ENCODE data around the gene GRID2. TPM values are rescaled to one million over a fixed set of nuclear protein-coding genes. Genes with fewer than 3 reads are reported as not detected.

The GRID2 gene
- total RNA-seq, 1 donor from 2014 or later, result not detected

DNA sequence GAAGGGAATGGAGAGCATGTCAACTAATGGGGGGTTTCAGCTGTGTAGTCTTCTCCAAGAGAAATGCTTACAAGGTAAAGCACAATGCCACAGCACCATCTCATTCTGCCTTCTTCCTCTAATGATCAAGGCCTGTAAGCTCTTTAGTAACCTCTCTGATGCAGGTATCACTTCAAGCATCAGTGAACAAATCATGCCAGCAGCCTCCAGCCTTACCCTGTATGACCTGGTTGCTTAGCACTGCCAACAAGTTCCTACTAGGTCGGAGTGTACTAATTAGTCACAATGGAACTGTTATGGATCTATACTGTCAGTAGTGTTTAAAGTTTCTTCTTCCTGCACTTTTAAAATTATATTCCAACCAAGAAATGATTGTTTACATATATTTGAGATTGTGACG is 197.7 kb downstream of the GRID2 start:
- H3K4me1 ChIP-seq, result no peaks in the 10 kb centered on the region
- no peak for DNase-seq (ENCODE audit: extremely low spot score in 2 of 2)
- H3K4me3 ChIP-seq, result no peak overlapping the region
- intact Hi-C loops (cut with DNase I), result no loop called here
- no peaks in the 10 kb centered on the region for H3K27me3 ChIP-seq
- no peaks in the 10 kb centered on the region for H3K36me3 ChIP-seq
- no peaks in the 10 kb centered on the region for H3K9me3 ChIP-seq
- no peak overlapping the region for H3K27ac ChIP-seq
- TF ChIP-seq POLR2A (IDR thresholded peaks at IDR 0.05), result no peak
- TF ChIP-seq POLR2AphosphoS5 (IDR thresholded peaks at IDR 0.05; ENCODE audit: insufficient read depth in 1 of 2, low read depth in 1 of 2), result no peak
- TF ChIP-seq, protein P1, sequence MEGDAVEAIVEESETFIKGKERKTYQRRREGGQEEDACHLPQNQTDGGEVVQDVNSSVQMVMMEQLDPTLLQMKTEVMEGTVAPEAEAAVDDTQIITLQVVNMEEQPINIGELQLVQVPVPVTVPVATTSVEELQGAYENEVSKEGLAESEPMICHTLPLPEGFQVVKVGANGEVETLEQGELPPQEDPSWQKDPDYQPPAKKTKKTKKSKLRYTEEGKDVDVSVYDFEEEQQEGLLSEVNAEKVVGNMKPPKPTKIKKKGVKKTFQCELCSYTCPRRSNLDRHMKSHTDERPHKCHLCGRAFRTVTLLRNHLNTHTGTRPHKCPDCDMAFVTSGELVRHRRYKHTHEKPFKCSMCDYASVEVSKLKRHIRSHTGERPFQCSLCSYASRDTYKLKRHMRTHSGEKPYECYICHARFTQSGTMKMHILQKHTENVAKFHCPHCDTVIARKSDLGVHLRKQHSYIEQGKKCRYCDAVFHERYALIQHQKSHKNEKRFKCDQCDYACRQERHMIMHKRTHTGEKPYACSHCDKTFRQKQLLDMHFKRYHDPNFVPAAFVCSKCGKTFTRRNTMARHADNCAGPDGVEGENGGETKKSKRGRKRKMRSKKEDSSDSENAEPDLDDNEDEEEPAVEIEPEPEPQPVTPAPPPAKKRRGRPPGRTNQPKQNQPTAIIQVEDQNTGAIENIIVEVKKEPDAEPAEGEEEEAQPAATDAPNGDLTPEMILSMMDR (IDR thresholded peaks at IDR 0.05), result no peak

DNA sequence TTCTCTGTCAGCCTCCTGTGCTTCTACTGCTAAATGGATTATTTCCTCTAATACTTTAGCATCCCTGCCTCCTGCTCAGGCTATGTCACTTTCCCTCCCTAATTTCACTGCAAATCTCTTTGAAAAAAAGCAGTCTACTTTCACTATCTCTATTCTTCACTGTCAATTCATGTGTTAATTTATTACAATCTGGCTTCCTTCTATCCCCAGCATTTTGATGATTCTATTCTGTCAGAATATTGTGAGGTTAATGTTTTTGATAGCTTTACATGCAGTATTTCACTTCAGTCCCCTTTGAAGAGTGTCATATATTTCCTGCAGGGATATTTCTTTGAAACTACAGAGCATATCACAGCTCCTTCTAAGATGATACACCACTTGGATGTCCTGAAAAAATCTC is 203.2 kb downstream of the GRID2 start:
- Histone ChIP-seq H3K4me3 (no peak overlapping the region), H3K27me3 (no peaks in the 10 kb centered on the region), H3K36me3 (no peaks in the 10 kb centered on the region), H3K27ac (no peak overlapping the region), H3K4me1 (no peaks in the 10 kb centered on the region), H3K9me3 (no peaks in the 10 kb centered on the region)
- TF ChIP-seq POLR2AphosphoS5 (IDR thresholded peaks at IDR 0.05; ENCODE audit: insufficient read depth in 1 of 2, low read depth in 1 of 2) (no peak), POLR2A (IDR thresholded peaks at IDR 0.05) (no peak)
- TF ChIP-seq, protein P1 (IDR thresholded peaks at IDR 0.05), result no peak
- intact Hi-C loops (cut with DNase I), result no loop called here
- DNase-seq (ENCODE audit: extremely low spot score in 2 of 2), result no peak

DNA sequence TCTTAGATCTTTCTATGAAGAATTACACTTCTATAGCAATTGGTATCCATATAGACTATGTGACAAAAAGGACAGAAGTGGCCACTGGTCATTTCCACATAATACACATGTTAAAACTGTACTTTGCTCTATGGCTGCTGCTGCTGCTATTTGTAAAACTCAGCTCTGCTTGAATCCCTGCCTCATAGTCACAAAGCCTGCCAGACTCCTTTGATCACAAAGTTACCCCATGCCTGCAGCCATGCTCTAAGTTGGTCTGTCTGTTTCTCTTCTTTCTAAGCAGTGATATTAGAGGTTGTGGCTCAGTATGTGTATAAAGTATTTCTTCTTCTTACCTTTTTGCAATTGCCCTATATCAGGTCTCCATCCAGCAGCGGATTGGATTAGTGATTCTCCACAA is 210.9 kb downstream of the GRID2 start:
- Histone ChIP-seq H3K9me3 (no peaks in the 10 kb centered on the region), H3K27me3 (no peaks in the 10 kb centered on the region), H3K27ac (no peak overlapping the region), H3K4me1 (no peaks in the 10 kb centered on the region), H3K36me3 (no peaks in the 10 kb centered on the region), H3K4me3 (no peak overlapping the region)
- intact Hi-C loops (cut with DNase I), result no loop called here
- DNase-seq (ENCODE audit: extremely low spot score in 2 of 2), result no peak
- TF ChIP-seq POLR2A (IDR thresholded peaks at IDR 0.05) (no peak), POLR2AphosphoS5 (IDR thresholded peaks at IDR 0.05; ENCODE audit: insufficient read depth in 1 of 2, low read depth in 1 of 2) (no peak)
- TF ChIP-seq, protein P1 (IDR thresholded peaks at IDR 0.05), result no peak

DNA sequence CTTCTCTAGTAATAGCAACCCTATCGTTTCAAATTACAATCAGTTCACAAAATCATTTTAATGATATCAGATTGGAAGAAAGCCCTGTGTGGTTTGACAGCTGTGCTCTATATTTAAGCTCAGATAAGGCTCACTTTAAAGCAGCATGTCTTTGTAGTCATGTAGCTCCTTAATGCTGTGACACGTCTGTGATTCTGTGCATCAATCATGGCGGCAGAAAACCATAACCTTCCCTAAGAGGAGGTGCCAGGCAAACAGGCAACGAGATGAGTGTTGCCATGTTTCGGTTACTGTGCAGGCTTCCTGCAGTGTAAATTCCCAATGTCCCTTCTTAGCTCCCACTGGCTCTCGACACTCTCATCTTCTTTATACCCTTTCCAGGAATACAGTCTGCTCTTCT is 212.7 kb downstream of the GRID2 start:
- intact Hi-C loops (cut with DNase I), result no loop called here
- TF ChIP-seq, protein P1 (IDR thresholded peaks at IDR 0.05), result no peak
- no peak for TF ChIP-seq POLR2A (IDR thresholded peaks at IDR 0.05)
- Histone ChIP-seq H3K4me3 (no peak overlapping the region), H3K27ac (no peak overlapping the region), H3K9me3 (no peaks in the 10 kb centered on the region), H3K4me1 (no peaks in the 10 kb centered on the region), H3K36me3 (no peaks in the 10 kb centered on the region), H3K27me3 (no peaks in the 10 kb centered on the region)
- no peak for DNase-seq (ENCODE audit: extremely low spot score in 2 of 2)

DNA sequence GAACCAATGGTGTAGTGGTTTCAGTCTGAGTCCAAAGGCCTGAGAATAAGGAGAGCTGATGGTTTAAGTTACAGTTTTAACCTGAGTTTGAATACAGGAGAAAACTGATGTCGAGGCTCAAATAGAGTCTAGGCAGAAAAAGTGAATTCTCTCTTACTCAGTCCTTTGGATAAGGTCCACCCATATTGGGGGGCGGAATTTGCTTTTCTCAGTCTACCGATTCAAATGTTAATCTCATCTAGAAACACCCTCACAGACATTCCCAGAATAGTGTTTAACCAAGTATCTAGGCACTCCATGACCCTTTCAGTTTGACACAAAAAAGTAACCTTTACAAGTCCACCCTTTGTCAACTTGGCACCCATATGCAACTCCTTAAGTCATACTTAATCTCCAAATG is 216.0 kb downstream of the GRID2 start:
- Histone ChIP-seq H3K4me3 (no peak overlapping the region), H3K36me3 (no peaks in the 10 kb centered on the region), H3K27ac (no peak overlapping the region), H3K4me1 (no peaks in the 10 kb centered on the region), H3K9me3 (no peaks in the 10 kb centered on the region), H3K27me3 (no peaks in the 10 kb centered on the region)
- no peak for DNase-seq (ENCODE audit: extremely low spot score in 2 of 2)
- TF ChIP-seq POLR2A (IDR thresholded peaks at IDR 0.05) (no peak), POLR2AphosphoS5 (IDR thresholded peaks at IDR 0.05; ENCODE audit: insufficient read depth in 1 of 2, low read depth in 1 of 2) (no peak)
- TF ChIP-seq, protein P1 (IDR thresholded peaks at IDR 0.05), result no peak
- intact Hi-C loops (cut with DNase I), result no loop called here
